ENCODE data around the gene NUMB.

NUMB gene

GRCh38 chr14:73244541-73245290 lies 213.6 kb downstream of the NUMB start:
- no peak for DNase-seq

GRCh38 chr14:73243748-73244147 lies 214.6 kb downstream of the NUMB start:
- DNase-seq = no peak

GRCh38 chr14:73243341-73243740 lies 215.0 kb downstream of the NUMB start:
- no peak for DNase-seq

GRCh38 chr14:73242357-73242901 lies 215.9 kb downstream of the NUMB start:
- DNase-seq = no peak

- DNase-seq = no peak
These were observed 216.7 kb downstream of the NUMB start for GRCh38 chr14:73241481-73242165.

GRCh38 chr14:73240816-73241480 lies 217.4 kb downstream of the NUMB start:
- peak; percentile 76 to 91 (median 86) for DNase-seq

- peak in 1 of 4 experiments; percentile 43 for DNase-seq
These were observed 218.7 kb downstream of the NUMB start for GRCh38 chr14:73239393-73240241.

GRCh38 chr14:73238941-73239340 lies 219.4 kb downstream of the NUMB start:
- no peak for DNase-seq

GRCh38 chr14:73238424-73238852 lies 219.9 kb downstream of the NUMB start:
- DNase-seq = peak in 2 of 4 experiments; percentile 26 to 46

GRCh38 chr14:73237786-73238423 lies 220.4 kb downstream of the NUMB start:
- DNase-seq = peak in 2 of 4 experiments; percentile 50 to 54

- DNase-seq = peak; percentile 76 to 89 (median 86)
These were observed 221.0 kb downstream of the NUMB start, which contains the start of gene PAPLN for GRCh38 chr14:73237219-73237785. Gene PAPLN (plus strand): TSS chr14:73237506. CDS start chr14:73239779, 2,273 bp downstream.

GRCh38 chr14:73236752-73237218 lies 221.6 kb downstream of the NUMB start:
- no peak for DNase-seq

- DNase-seq = no peak
These were observed 222.2 kb downstream of the NUMB start for GRCh38 chr14:73236157-73236556.

- DNase-seq = peak in 1 of 4 experiments; percentile 58
These were observed 222.7 kb downstream of the NUMB start for GRCh38 chr14:73235531-73236155.

GRCh38 chr14:73234586-73235394 lies 223.6 kb downstream of the NUMB start:
- DNase-seq = no peak

GRCh38 chr14:73234029-73234428 lies 224.3 kb downstream of the NUMB start:
- DNase-seq = no peak

GRCh38 chr14:73233564-73233963 lies 224.8 kb downstream of the NUMB start:
- no peak for DNase-seq

GRCh38 chr14:73232984-73233383 lies 225.4 kb downstream of the NUMB start:
- DNase-seq = no peak
